ENCODE measurements around the gene AFAP1L1. TPM values are rescaled to one million over a fixed set of nuclear protein-coding genes. Genes with fewer than 3 reads are reported as not detected.
A peak's percentile ranks its signal among the peaks of the same experiment; 100 is the strongest.

Gene AFAP1L1
- total and polyA plus RNA-seq, 2 of the 13 experiments (the other 11 are each of a cell fraction or from before 2014, with no cell fraction given), result 0.38 to 1.0 TPM

GRCh38 chr5:149345147-149345891 is 73.7 kb downstream of the AFAP1L1 start, which contains the start of gene GRPEL2 (continued):
- TF ChIP-seq, protein P1, sequence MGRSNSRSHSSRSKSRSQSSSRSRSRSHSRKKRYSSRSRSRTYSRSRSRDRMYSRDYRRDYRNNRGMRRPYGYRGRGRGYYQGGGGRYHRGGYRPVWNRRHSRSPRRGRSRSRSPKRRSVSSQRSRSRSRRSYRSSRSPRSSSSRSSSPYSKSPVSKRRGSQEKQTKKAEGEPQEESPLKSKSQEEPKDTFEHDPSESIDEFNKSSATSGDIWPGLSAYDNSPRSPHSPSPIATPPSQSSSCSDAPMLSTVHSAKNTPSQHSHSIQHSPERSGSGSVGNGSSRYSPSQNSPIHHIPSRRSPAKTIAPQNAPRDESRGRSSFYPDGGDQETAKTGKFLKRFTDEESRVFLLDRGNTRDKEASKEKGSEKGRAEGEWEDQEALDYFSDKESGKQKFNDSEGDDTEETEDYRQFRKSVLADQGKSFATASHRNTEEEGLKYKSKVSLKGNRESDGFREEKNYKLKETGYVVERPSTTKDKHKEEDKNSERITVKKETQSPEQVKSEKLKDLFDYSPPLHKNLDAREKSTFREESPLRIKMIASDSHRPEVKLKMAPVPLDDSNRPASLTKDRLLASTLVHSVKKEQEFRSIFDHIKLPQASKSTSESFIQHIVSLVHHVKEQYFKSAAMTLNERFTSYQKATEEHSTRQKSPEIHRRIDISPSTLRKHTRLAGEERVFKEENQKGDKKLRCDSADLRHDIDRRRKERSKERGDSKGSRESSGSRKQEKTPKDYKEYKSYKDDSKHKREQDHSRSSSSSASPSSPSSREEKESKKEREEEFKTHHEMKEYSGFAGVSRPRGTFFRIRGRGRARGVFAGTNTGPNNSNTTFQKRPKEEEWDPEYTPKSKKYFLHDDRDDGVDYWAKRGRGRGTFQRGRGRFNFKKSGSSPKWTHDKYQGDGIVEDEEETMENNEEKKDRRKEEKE (IDR thresholded peaks at IDR 0.05), result no peak
- peak; percentile 60; the same call in 1 of the 2 replicates for TF ChIP-seq ZNF275 (CRISPR knock-in tag; IDR thresholded peaks at IDR 0.05; ENCODE audit: borderline replicate concordance)
- 0 out of 2 replicates have a peak, but pooled peaks have one; percentile 71 for TF ChIP-seq ZNF607 (CRISPR knock-in tag; IDR thresholded peaks at IDR 0.05; ENCODE audit: borderline replicate concordance)
- TF ChIP-seq MYNN (CRISPR knock-in tag; IDR thresholded peaks at IDR 0.05; ENCODE audit: low read depth), result no peak
- TF ChIP-seq, protein P2, sequence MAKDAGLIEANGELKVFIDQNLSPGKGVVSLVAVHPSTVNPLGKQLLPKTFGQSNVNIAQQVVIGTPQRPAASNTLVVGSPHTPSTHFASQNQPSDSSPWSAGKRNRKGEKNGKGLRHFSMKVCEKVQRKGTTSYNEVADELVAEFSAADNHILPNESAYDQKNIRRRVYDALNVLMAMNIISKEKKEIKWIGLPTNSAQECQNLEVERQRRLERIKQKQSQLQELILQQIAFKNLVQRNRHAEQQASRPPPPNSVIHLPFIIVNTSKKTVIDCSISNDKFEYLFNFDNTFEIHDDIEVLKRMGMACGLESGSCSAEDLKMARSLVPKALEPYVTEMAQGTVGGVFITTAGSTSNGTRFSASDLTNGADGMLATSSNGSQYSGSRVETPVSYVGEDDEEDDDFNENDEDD (CRISPR knock-in tag; IDR thresholded peaks at IDR 0.05; ENCODE audit: borderline replicate concordance), result no peak; the same call in 1 of the 2 replicates
- peak; percentile 72; the same call in 1 of the 2 replicates for TF ChIP-seq ZNF430 (CRISPR knock-in tag; IDR thresholded peaks at IDR 0.05)
- peak; percentile 96 for TF ChIP-seq SAP130 (CRISPR knock-in tag; IDR thresholded peaks at IDR 0.05; ENCODE audit: low read depth)
- TF ChIP-seq, protein P3, sequence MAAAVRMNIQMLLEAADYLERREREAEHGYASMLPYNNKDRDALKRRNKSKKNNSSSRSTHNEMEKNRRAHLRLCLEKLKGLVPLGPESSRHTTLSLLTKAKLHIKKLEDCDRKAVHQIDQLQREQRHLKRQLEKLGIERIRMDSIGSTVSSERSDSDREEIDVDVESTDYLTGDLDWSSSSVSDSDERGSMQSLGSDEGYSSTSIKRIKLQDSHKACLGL (CRISPR knock-in tag; IDR thresholded peaks at IDR 0.05), result no peak
- TF ChIP-seq, protein P4, sequence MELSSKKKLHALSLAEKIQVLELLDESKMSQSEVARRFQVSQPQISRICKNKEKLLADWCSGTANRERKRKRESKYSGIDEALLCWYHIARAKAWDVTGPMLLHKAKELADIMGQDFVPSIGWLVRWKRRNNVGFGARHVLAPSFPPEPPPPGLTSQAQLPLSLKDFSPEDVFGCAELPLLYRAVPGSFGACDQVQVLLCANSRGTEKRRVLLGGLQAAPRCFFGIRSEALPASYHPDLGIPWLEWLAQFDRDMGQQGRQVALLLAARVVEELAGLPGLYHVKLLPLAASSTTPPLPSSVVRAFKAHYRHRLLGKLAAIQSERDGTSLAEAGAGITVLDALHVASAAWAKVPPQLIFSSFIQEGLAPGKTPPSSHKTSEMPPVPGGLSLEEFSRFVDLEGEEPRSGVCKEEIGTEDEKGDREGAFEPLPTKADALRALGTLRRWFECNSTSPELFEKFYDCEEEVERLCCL (CRISPR knock-in tag; IDR thresholded peaks at IDR 0.05; ENCODE audit: borderline replicate concordance), result no peak
- TF ChIP-seq PAF1 (CRISPR knock-in tag; IDR thresholded peaks at IDR 0.05), result no peak
- TF ChIP-seq ZNF407 (CRISPR knock-in tag; IDR thresholded peaks at IDR 0.05; ENCODE audit: not compliant biosample characterization), result no peak
- TF ChIP-seq ZNF7 (CRISPR knock-in tag; IDR thresholded peaks at IDR 0.05), result no peak

Measured in HepG2 (cell line).